GM06990 (cell line): ENCODE data around the gene CHCT1.
"Not testable (repeated sequence)": the region's sequence is repeated elsewhere in the genome, so short reads cannot be mapped to it uniquely, and the experiment has no call there.

Source experiments
- DNase-seq: peaks from one replicate; pipeline ENCODE4 v3.0.0-alpha.2; 2011; ENCODE audit not compliant: insufficient read length; ENCODE audit errors: extremely low read depth
- H3K27me3 ChIP-seq: replicated peaks from 2 replicates; pipeline ENCODE4 v1.6.0; 2011; ENCODE audit warnings: low read length; ENCODE audit not compliant: control insufficient read depth, insufficient read depth
- H3K36me3 ChIP-seq: 2 replicates; pipeline ENCODE4 v1.5.1; 2011; ENCODE audit warnings: low read length; ENCODE audit not compliant: control insufficient read depth, insufficient read depth
- H3K4me3 ChIP-seq: replicated peaks from 2 replicates; pipeline ENCODE4 v1.5.1; 2011; ENCODE audit warnings: low read depth, mild to moderate bottlenecking, control low read depth, low read length
- TF ChIP-seq, protein P1 (sequence below): IDR thresholded peaks from 2 replicates; pipeline ENCODE4 v1.5.1; 2011; ENCODE audit warnings: low read length, control low read depth, mild to moderate bottlenecking, inconsistent platforms; ENCODE audit not compliant: insufficient read depth, poor library complexity, severe bottlenecking

CHCT1 gene

DNA sequence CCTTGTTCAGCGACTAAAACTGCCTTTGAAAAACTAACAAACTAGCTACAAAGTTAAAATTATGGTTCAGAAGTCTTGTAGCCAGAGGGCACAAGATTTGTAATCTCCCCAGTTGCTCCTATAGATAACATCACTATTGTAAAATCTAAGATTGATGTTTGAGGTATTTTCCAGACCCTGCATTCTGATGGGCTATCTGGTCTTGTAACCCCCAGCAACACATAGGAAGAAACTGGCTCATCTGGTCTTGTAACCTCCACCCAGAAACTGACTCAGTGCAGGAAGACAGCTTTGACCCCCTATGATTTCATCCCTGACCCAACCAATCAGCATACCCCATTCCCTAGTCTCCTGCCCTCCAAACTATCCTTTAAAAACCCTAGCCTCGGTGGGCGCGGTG, 12.3 kb upstream of the CHCT1 start:
- H3K4me3 ChIP-seq = no peak overlapping the region
- H3K36me3 ChIP-seq = no peaks in the 10 kb centered on the region
- TF ChIP-seq, protein P1, sequence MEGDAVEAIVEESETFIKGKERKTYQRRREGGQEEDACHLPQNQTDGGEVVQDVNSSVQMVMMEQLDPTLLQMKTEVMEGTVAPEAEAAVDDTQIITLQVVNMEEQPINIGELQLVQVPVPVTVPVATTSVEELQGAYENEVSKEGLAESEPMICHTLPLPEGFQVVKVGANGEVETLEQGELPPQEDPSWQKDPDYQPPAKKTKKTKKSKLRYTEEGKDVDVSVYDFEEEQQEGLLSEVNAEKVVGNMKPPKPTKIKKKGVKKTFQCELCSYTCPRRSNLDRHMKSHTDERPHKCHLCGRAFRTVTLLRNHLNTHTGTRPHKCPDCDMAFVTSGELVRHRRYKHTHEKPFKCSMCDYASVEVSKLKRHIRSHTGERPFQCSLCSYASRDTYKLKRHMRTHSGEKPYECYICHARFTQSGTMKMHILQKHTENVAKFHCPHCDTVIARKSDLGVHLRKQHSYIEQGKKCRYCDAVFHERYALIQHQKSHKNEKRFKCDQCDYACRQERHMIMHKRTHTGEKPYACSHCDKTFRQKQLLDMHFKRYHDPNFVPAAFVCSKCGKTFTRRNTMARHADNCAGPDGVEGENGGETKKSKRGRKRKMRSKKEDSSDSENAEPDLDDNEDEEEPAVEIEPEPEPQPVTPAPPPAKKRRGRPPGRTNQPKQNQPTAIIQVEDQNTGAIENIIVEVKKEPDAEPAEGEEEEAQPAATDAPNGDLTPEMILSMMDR = no peak
- no peaks in the 10 kb centered on the region for H3K27me3 ChIP-seq
- no peak for DNase-seq

GRCh38 chr17:60412701-60413100, 9.6 kb upstream of the CHCT1 start:
- H3K27me3 ChIP-seq = no peaks in the 10 kb centered on the region
- TF ChIP-seq, protein P1 = no peak
- H3K36me3 ChIP-seq = no peaks in the 10 kb centered on the region
- H3K4me3 ChIP-seq = no peak overlapping the region
- no peak for DNase-seq

DNA sequence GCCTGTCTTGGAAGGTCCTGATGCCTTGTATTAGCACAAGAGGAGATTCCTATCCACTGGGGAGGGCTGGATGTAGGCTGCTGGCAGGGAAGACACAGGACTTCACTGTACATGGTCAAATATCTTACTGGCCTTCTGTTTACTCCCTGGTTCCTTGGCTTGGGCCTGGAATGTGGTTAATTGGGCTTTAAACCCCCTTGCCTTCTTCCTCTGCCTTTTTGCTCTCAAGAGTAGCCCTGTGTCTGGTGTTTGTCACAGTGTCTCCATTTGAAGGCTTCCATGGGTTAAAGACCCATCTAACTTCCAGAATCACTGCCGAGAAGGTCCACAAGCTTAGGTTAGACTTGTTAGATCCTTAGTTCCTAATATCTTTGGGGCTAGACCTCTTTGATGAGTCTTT, 7.1 kb upstream of the CHCT1 start:
- TF ChIP-seq, protein P1 = no peak
- DNase-seq = no peak
- Histone ChIP-seq H3K27me3 (no peaks in the 10 kb centered on the region), H3K4me3 (no peak overlapping the region), H3K36me3 (no peaks in the 10 kb centered on the region)

GRCh38 chr17:60416368-60416925, 5.8 kb upstream of the CHCT1 start:
- no peak overlapping the region for H3K4me3 ChIP-seq
- H3K27me3 ChIP-seq = no peaks in the 10 kb centered on the region
- H3K36me3 ChIP-seq = no peaks in the 10 kb centered on the region
- DNase-seq = no peak
- TF ChIP-seq, protein P1 = no peak

- H3K36me3 ChIP-seq, H3K27me3 ChIP-seq, H3K4me3 ChIP-seq, DNase-seq: not testable (repeated sequence)
Observed at GRCh38 chr17:60419003-60419402, 3.3 kb upstream of the CHCT1 start.

GRCh38 chr17:60419875-60420274, 2.4 kb upstream of the CHCT1 start:
- H3K4me3 ChIP-seq, H3K36me3 ChIP-seq, H3K27me3 ChIP-seq, DNase-seq: not testable (repeated sequence)

DNA sequence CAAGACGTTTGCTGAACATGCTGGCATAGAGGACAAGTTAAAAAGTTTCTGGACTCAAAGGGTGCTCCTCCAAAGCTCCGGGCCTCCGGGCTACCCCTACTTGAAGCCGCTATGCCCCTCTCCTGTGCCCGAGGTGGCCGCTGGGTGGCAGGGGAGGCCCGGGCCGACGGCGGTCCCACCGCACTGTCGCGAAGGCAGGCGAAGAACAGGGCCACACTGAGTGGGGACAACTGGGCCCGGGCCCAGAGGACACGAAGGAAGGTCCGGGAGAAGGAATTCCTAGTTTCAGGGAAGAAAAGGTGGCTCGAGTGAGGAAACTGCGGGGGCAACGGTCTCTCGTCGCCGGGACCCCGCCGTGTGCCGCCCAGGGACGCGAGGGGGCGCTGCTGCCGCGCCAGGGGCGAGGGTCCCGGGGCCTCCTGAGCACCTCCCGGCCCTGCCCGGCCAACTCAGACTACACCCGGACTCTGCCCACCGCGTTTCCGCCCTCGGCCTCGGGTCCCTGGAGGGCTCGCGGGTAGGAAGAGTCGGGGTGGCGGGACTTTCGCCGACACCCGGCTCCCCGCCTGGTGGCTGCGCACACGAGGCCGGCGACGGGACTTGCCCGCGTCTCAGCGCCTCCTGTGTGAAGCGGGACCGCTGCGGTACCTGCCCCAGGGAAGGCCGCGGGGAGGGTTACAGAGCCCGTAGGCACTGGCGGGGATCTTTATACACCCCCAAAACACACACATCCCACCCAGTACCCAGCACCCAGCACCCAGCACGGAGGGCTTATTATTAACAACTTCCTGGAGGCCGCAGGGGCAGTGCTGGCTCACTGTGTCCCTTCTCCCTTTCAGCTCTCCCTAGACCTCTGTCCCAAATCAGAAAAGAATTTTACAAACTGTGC, 772 bp upstream of the CHCT1 start:
- no peaks in the 10 kb centered on the region for H3K36me3 ChIP-seq
- H3K4me3 ChIP-seq = peak overlapping the region; percentile 65
- peak; percentile 85 for DNase-seq
- TF ChIP-seq, protein P1 = peak; percentile 96
- no peaks in the 10 kb centered on the region; the same call in 1 of the 2 replicates for H3K27me3 ChIP-seq
